H1 (cell line): ENCODE results near the gene ABCG1. TPM values are rescaled to one million over a fixed set of nuclear protein-coding genes. Genes with fewer than 3 reads are reported as not detected.

ENCODE experiments used
- CTCF ChIA-PET: fragments of 300-600 bp; sonication (Branson Sonifier 250); formaldehyde crosslinking; loops from one replicate; lab custom pipeline; 2021; ENCODE audit not compliant: partially characterized antibody; lab: Charles Lee
- POLR2A ChIA-PET: fragments of 300-600 bp; sonication (Branson Sonifier 250); formaldehyde crosslinking; loops from one replicate; lab custom pipeline; 2021; ENCODE audit warnings: inconsistent platforms; ENCODE audit not compliant: partially characterized antibody; lab: Charles Lee
- DNase-seq, 2 experiments: peaks; one replicate each; pipeline versions ENCODE4 v3.0.0 to v3.0.0-alpha.2; 2010 to 2022; ENCODE audit warnings: low spot score in 2 of 2, low read depth in 1 of 2, mixed read lengths in 1 of 2
- FAIRE-seq: peaks from 2 replicates; lab custom pipeline; 2011; peaks lifted over from hg19 to GRCh38; lab: Jason Lieb, UNC
- H2AFZ ChIP-seq: 2 replicates; pipeline ENCODE4 v1.8.1; 2012; ENCODE audit warnings: low read length, inconsistent platforms
- H2AK5ac ChIP-seq: 2 replicates; pipeline ENCODE4 v1.6.1; 2013; ENCODE audit warnings: low read depth, low read length
- H2BK120ac ChIP-seq: replicated peaks from 2 replicates; pipeline ENCODE3; 2013; ENCODE audit warnings: low read depth, low read length, inconsistent platforms
- H2BK12ac ChIP-seq: 2 replicates; pipeline ENCODE4 v1.6.1; 2013; ENCODE audit warnings: low read depth, low read length
- H2BK15ac ChIP-seq: 2 replicates; pipeline ENCODE4 v1.6.1; 2013; ENCODE audit warnings: low read length
- H2BK20ac ChIP-seq: 2 replicates; pipeline ENCODE4 v1.6.1; 2013; ENCODE audit warnings: low read length
- H2BK5ac ChIP-seq: 2 replicates; pipeline ENCODE4 v1.6.1; 2013; ENCODE audit warnings: low read depth, low read length
- H3K14ac ChIP-seq: 2 replicates; pipeline ENCODE4 v1.6.1; 2013; ENCODE audit warnings: inconsistent platforms; ENCODE audit not compliant: insufficient read length
- H3K18ac ChIP-seq: 2 replicates; pipeline ENCODE4 v1.6.1; 2013; ENCODE audit warnings: low read length; ENCODE audit errors: extremely low read depth
- H3K23ac ChIP-seq: 2 replicates; pipeline ENCODE4 v1.6.1; 2013; ENCODE audit warnings: inconsistent platforms; ENCODE audit not compliant: insufficient read length
- H3K23me2 ChIP-seq: 2 replicates; pipeline ENCODE4 v1.6.1; 2013; ENCODE audit warnings: low read depth, low read length
- H3K27ac ChIP-seq: 2 replicates; pipeline ENCODE4 v1.6.1; 2011; ENCODE audit warnings: low read depth, low read length, inconsistent platforms
- H3K27me3 ChIP-seq, 4 experiments: replicated peaks in 1 of 4; 1 replicate in 1 of 4; 2 replicates in 3 of 4; pipeline versions ENCODE4 v1.6.1 to v1.8.1; 2011 to 2013; ENCODE audit warnings: low read length in 3 of 4, mild to moderate bottlenecking in 3 of 4, inconsistent platforms in 2 of 4, mixed read lengths in 2 of 4, moderate library complexity in 1 of 4; ENCODE audit not compliant: control insufficient read depth in 3 of 4, insufficient read depth in 3 of 4; ENCODE audit errors: extremely low read depth in 1 of 4
- H3K36me3 ChIP-seq, 4 experiments: 2 replicates each; pipeline versions ENCODE4 v1.6.1 to v1.8.1; 2011 to 2013; ENCODE audit warnings: mild to moderate bottlenecking in 4 of 4, low read length in 3 of 4, moderate library complexity in 2 of 4, control low read depth in 1 of 4, inconsistent platforms in 1 of 4; ENCODE audit not compliant: insufficient read depth in 4 of 4, control insufficient read depth in 2 of 4
- H3K4ac ChIP-seq: replicated peaks from 2 replicates; pipeline ENCODE3; 2013; ENCODE audit warnings: low read length, low read depth, mixed read lengths, inconsistent platforms; ENCODE audit not compliant: insufficient read length
- H3K4me1 ChIP-seq, 4 experiments: replicated peaks in 1 of 4; 1 replicate in 1 of 4; 2 replicates in 3 of 4; pipeline versions ENCODE4 v1.6.1 to v1.8.1; 2011 to 2013; ENCODE audit warnings: low read length in 3 of 4, inconsistent platforms in 2 of 4, mixed read lengths in 1 of 4; ENCODE audit not compliant: insufficient read depth in 4 of 4, control insufficient read depth in 3 of 4
- H3K4me2 ChIP-seq, 2 experiments: 2 replicates each; pipeline versions ENCODE4 v1.6.1 to v1.8.1; 2011 to 2013; ENCODE audit warnings: low read depth in 2 of 2, low read length in 2 of 2, control low read depth in 1 of 2, inconsistent platforms in 1 of 2, mild to moderate bottlenecking in 1 of 2; ENCODE audit not compliant: insufficient read depth in 1 of 2
- H3K4me3 ChIP-seq, 4 experiments: fragments of 200-600, 300-600 bp in 1 of 4; sonication (generic), shearing (Covaris generic), sonication (Bioruptor Twin) in 1 of 4; 2 replicates each; pipeline versions ENCODE4 v1.5.1 to v1.8.1; 2011 to 2016; ENCODE audit warnings: low read length in 4 of 4, low read depth in 3 of 4, control low read depth in 2 of 4, inconsistent platforms in 2 of 4, mild to moderate bottlenecking in 2 of 4, mixed read lengths in 1 of 4, moderate library complexity in 1 of 4; ENCODE audit not compliant: insufficient read depth in 2 of 4; ENCODE audit errors: extremely low read depth in 1 of 4
- H3K56ac ChIP-seq: replicated peaks from 2 replicates; pipeline ENCODE3; 2013; ENCODE audit warnings: low read depth, mild to moderate bottlenecking, mixed read lengths, low read length, inconsistent platforms; ENCODE audit not compliant: insufficient read length
- H3K79me1 ChIP-seq: 2 replicates; pipeline ENCODE4 v1.6.1; 2013; ENCODE audit warnings: low read depth, low read length, control low read depth
- H3K79me2 ChIP-seq, 2 experiments: 2 replicates each; pipeline versions ENCODE4 v1.6.1 to v1.8.1; 2012 to 2013; ENCODE audit warnings: low read length in 2 of 2, mild to moderate bottlenecking in 2 of 2, inconsistent platforms in 1 of 2; ENCODE audit not compliant: insufficient read depth in 2 of 2, control insufficient read depth in 1 of 2
- H3K9ac ChIP-seq, 4 experiments: replicated peaks in 1 of 4; 1 replicate in 1 of 4; 2 replicates in 3 of 4; pipeline versions ENCODE4 v1.6.1 to v1.8.1; 2011 to 2013; ENCODE audit warnings: low read depth in 3 of 4, low read length in 3 of 4, control low read depth in 2 of 4, mild to moderate bottlenecking in 2 of 4, moderate library complexity in 2 of 4, inconsistent platforms in 1 of 4; ENCODE audit errors: extremely low read depth in 1 of 4
- H3K9me3 ChIP-seq, 2 experiments: 2 replicates each; pipeline versions ENCODE4 v1.6.1 to v1.8.1; 2012 to 2013; ENCODE audit warnings: mild to moderate bottlenecking in 2 of 2, moderate library complexity in 2 of 2, control low read depth in 1 of 2, inconsistent platforms in 1 of 2, low read depth in 1 of 2, low read length in 1 of 2, mixed read lengths in 1 of 2; ENCODE audit not compliant: insufficient read depth in 2 of 2
- H4K20me1 ChIP-seq, 2 experiments: replicated peaks in 1 of 2; 2 replicates each; pipeline versions ENCODE3 to v1.8.1; 2011 to 2013; ENCODE audit warnings: inconsistent platforms in 2 of 2, low read length in 2 of 2, mild to moderate bottlenecking in 1 of 2; ENCODE audit not compliant: insufficient read depth in 2 of 2, control insufficient read depth in 1 of 2
- H4K5ac ChIP-seq: 2 replicates; pipeline ENCODE4 v1.6.1; 2013; ENCODE audit warnings: low read length, low read depth, mixed read lengths, inconsistent platforms; ENCODE audit not compliant: insufficient read length
- H4K8ac ChIP-seq: 2 replicates; pipeline ENCODE4 v1.8.0; 2013; ENCODE audit warnings: mild to moderate bottlenecking, moderate library complexity, low read length, inconsistent platforms; ENCODE audit not compliant: insufficient read depth; ENCODE audit errors: extremely low read depth
- H4K91ac ChIP-seq: replicated peaks from 2 replicates; pipeline ENCODE3; 2013; ENCODE audit warnings: low read length, mixed read lengths, inconsistent platforms; ENCODE audit not compliant: insufficient read length
- BACH1 ChIP-seq: IDR thresholded peaks from 2 replicates; pipeline ENCODE4 v1.6.1; 2012; ENCODE audit warnings: low read length, improper control_type of control experiment
- BRCA1 ChIP-seq: IDR thresholded peaks from 2 replicates; pipeline ENCODE4 v1.6.1; 2012; ENCODE audit warnings: low read depth, low read length, improper control_type of control experiment
- KDM4A ChIP-seq: IDR thresholded peaks from one replicate; pipeline ENCODE4 v1.7.1; 2012; ENCODE audit warnings: low read depth, mild to moderate bottlenecking, moderate library complexity, low read length, inconsistent platforms; ENCODE audit not compliant: severe bottlenecking
- MAFK ChIP-seq: IDR thresholded peaks from 2 replicates; pipeline ENCODE4 v1.6.1; 2012; ENCODE audit warnings: low read depth, mild to moderate bottlenecking, improper control_type of control experiment, low read length
- POU5F1 ChIP-seq: IDR thresholded peaks from 2 replicates; pipeline ENCODE4 v1.6.1; 2011; ENCODE audit warnings: low read depth, mild to moderate bottlenecking, low read length, moderate library complexity
- SAP30 ChIP-seq: fragments of 300-600 bp; sonication (generic); IDR thresholded peaks from 2 replicates; pipeline ENCODE4 v1.7.1; 2012; ENCODE audit warnings: low read length, moderate library complexity, mild to moderate bottlenecking, inconsistent platforms; ENCODE audit not compliant: insufficient read depth, insufficient replicate concordance
- TAF1 ChIP-seq: IDR thresholded peaks from 2 replicates; pipeline ENCODE4 v1.6.1; 2011; ENCODE audit warnings: mild to moderate bottlenecking, low read depth, low read length
- WGBS, 2 experiments: shearing (Covaris generic) in 1 of 2; methylation state at CpG; one replicate each; pipeline versions ENCODE4 v1.1.6 to v1.1.7; 2013 to 2015; ENCODE audit warnings: low lambda C conversion rate in 2 of 2, mixed read lengths in 2 of 2, inconsistent platforms in 1 of 2, low coverage in 1 of 2, missing lambda C conversion rate in 1 of 2; ENCODE audit not compliant: insufficient replicate concordance in 2 of 2, insufficient coverage in 1 of 2, insufficient read length in 1 of 2; ENCODE audit errors: extremely low coverage in 1 of 2, missing lambda C conversion rate in 1 of 2; 5-methylcytosine and 5-hydroxymethylcytosine counted together
- polyA plus RNA-seq, 7 experiments: library from polyadenylated mRNA; depleted of rRNA in 3 of 7; stranded (reverse) in 5 of 7; unstranded in 2 of 7; fragments of >200 nt in 5 of 7; fragments of 200-250 nt in 2 of 7; gene quantifications; 1 replicate in 5 of 7; 2 replicates in 1 of 7; 4 replicates in 1 of 7; pipeline versions ENCODE4 v1.2.1 to v1.2.3, GENCODE V29; 2011 to 2013; ENCODE audit warnings: missing spikeins in 2 of 7, mixed read lengths in 2 of 7
- total RNA-seq: library from RNA; stranded (reverse); fragmentation: NEBNext Ultra II Directional; extraction: Animal tissue kit (Norgen Biotek cat#: 25700); gene quantifications from 2 replicates; pipeline ENCODE4 v1.2.1, GENCODE V29; 2021

The ABCG1 gene
- total and polyA plus RNA-seq, 2 of the 8 experiments (the other 6 are each of a cell fraction or from before 2014, with no cell fraction given), result 2.1 to 4.0 TPM

GRCh38 chr21:42288962-42289361 lies 70.0 kb downstream of the ABCG1 start:
- no peak for TF ChIP-seq MAFK
- no peak for TF ChIP-seq TAF1
- TF ChIP-seq BRCA1, result no peak
- TF ChIP-seq BACH1, result no peak
- TF ChIP-seq SAP30, result no peak
- no peak for TF ChIP-seq POU5F1
- TF ChIP-seq KDM4A, result no peak
- ChIA-PET CTCF (interaction anchor here (1.2 kb wide), 1 partner anchor 9 kb away, joined by 3 read pairs; no protein-coding TSS in a partner anchor), POLR2A (no interaction called here)
- Histone ChIP-seq H3K4me3 (no peak overlapping the region), H3K4me2 (no peak overlapping the region), H2BK15ac (no peak overlapping the region), H3K18ac (no peak overlapping the region), H3K14ac (no peak overlapping the region), H3K23ac (no peak overlapping the region), H2AK5ac (no peak overlapping the region), H4K8ac (no peak overlapping the region), H3K56ac (no peak overlapping the region), H4K91ac (no peak overlapping the region), H2BK5ac (no peak overlapping the region), H2BK12ac (no peak overlapping the region), H3K23me2 (peaks cover 16% of the 10 kb centered on the region; the same call in 1 of the 2 replicates), H3K27ac (no peak overlapping the region), H3K9me3 (peaks cover 0 to 5% of the 10 kb centered on the region in 2 experiments; a peak in 2 of 4 replicates), H4K20me1 (peaks cover 0 to 11% of the 10 kb centered on the region in 2 experiments), H3K79me2 (no peaks in the 10 kb centered on the region), H3K79me1 (peaks cover 8% of the 10 kb centered on the region), H2BK20ac (no peak overlapping the region), H3K27me3 (no peaks in the 10 kb centered on the region; a peak in 1 of 7 replicates), H4K5ac (no peak overlapping the region), H3K4ac (no peak overlapping the region), H2AFZ (no peak overlapping the region), H3K4me1 (no peaks in the 10 kb centered on the region; a peak in 1 of 7 replicates), H2BK120ac (no peak overlapping the region), H3K9ac (no peak overlapping the region), H3K36me3 (no peaks in the 10 kb centered on the region; a peak in 1 of 8 replicates)
- WGBS, 2 experiments, result 94% methylated on average over 5 of the region's 5 CpGs; no CpG with 5 or more reads in 1 of the 2 experiments
- FAIRE-seq (no peak), DNase-seq (no peak)
